Subcutaneous abdominal adipose tissue (tissue), 5 donors: Measurements from ENCODE around the gene ACSS3.

ENCODE experiments used
- H3K27ac ChIP-seq: one replicate; pipeline ENCODE4 v1.7.0; 2013; ENCODE audit warnings: low read depth, mild to moderate bottlenecking, inconsistent platforms, low read length, moderate library complexity
- H3K27me3 ChIP-seq, 5 donors: one replicate each; pipeline ENCODE4 v1.7.0; 2013; ENCODE audit warnings: low read length in 5 of 5, inconsistent platforms in 1 of 5; ENCODE audit not compliant: control insufficient read depth in 5 of 5, insufficient read depth in 4 of 5
- H3K36me3 ChIP-seq, 5 donors: one replicate each; pipeline ENCODE4 v1.7.0; 2013; ENCODE audit warnings: low read length in 5 of 5; ENCODE audit not compliant: control insufficient read depth in 5 of 5, insufficient read depth in 5 of 5
- H3K4me1 ChIP-seq, 5 donors: one replicate each; pipeline ENCODE4 v1.7.0; 2013; ENCODE audit warnings: low read length in 5 of 5, mild to moderate bottlenecking in 3 of 5, moderate library complexity in 1 of 5; ENCODE audit not compliant: control insufficient read depth in 5 of 5, insufficient read depth in 5 of 5
- H3K4me3 ChIP-seq, 5 donors: one replicate each; pipeline ENCODE4 v1.7.0; 2013; ENCODE audit warnings: low read length in 5 of 5, low read depth in 1 of 5
- H3K9ac ChIP-seq, 5 donors: one replicate each; pipeline ENCODE4 v1.7.0; 2013; ENCODE audit warnings: low read length in 5 of 5, mild to moderate bottlenecking in 4 of 5, moderate library complexity in 3 of 5
- H3K9me3 ChIP-seq, 5 donors: one replicate each; pipeline ENCODE4 v1.7.0; 2013; ENCODE audit warnings: low read length in 5 of 5; ENCODE audit not compliant: control insufficient read depth in 5 of 5
- donor health status: healthy.
- donor health status: healthy.
- donor health status: healthy.
- donor health status: healthy.
- donor health status: healthy.

The ACSS3 gene

DNA sequence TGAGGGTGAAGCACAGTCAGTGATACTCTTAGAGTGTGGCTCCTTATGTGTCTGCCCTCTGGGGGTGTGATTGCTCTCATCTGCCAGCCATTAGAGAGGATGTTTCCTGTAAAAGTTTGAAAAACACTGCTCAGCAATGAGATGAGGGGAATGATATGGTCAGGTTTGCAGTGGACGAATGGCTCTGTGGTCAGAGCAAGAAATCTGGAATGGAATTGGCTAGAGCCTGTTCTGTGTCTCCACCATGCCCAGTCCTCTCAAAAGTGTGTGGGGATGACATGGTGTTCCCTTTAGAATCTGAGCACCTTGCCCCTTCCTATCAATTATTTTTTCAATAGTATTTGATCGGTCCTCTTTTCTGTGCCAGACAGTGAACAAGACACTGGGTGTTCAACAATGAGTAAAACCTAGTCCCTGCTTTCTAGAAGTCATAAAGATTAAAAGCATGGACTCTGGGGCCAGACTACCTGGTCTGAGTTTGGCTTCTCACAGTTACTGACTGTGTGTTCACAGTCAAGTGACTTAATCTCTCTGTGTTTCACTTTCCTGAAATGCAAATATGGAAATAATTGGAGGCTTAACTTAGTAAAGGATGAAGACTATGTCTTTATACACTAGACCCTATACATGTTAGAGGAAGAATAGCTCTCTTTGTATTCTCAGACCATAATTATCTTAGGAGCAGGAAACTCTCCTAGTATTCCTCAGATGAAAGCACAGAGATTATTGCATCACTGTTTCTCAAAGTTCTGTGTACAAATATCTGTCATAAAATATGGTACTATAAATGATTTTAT, 1.6 kb downstream of the ACSS3 start:
- H3K27me3 ChIP-seq = peaks cover 0 to 4% (median 0%) of the 10 kb centered on the region in 5 donors
- no peaks in the 10 kb centered on the region for H3K9me3 ChIP-seq
- peak overlapping the region; percentile 93 for H3K27ac ChIP-seq
- H3K4me1 ChIP-seq = peaks cover 0 to 57% (median 43%) of the 10 kb centered on the region in 5 donors
- no peaks in the 10 kb centered on the region for H3K36me3 ChIP-seq
- peak overlapping the region; percentile 69 to 89 (median 84) for H3K4me3 ChIP-seq
- H3K9ac ChIP-seq = peak overlapping the region in 2 of 5 donors; percentile 70 to 88

DNA sequence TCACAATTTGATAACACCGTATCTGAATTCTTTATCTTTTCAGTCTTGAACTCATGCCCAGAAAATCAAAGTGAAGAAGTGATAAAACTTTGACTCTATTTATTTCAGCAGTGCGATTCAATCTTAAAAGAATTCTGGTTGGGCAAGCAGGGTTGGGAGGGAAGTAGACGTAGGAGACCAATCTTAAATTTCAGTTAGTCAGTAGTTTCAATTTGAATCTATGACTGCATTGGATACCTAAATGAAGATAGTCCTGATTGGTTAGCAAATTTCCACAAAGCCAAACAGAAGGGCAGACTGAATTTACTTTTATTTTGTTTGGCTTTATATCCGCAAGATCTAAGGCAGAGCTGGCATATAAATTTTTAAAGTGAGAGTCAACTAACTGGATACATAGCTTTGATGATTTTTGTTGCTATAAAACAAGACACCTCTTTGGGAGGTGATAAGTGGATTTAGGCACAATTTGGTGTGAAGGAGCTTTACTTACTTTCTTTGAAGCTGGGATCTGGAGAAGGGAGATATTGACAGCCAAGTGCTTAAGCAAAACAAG, 2.6 kb downstream of the ACSS3 start:
- H3K36me3 ChIP-seq = no peaks in the 10 kb centered on the region
- peak overlapping the region in 2 of 5 donors; percentile 70 to 88 for H3K9ac ChIP-seq
- H3K27me3 ChIP-seq = peaks cover 0 to 4% (median 0%) of the 10 kb centered on the region in 5 donors
- H3K9me3 ChIP-seq = no peaks in the 10 kb centered on the region
- peak overlapping the region; percentile 93 for H3K27ac ChIP-seq
- H3K4me1 ChIP-seq = peaks cover 0 to 68% (median 51%) of the 10 kb centered on the region in 5 donors
- peak overlapping the region in 3 of 5 donors; percentile 17 to 84 (median 42) for H3K4me3 ChIP-seq

DNA sequence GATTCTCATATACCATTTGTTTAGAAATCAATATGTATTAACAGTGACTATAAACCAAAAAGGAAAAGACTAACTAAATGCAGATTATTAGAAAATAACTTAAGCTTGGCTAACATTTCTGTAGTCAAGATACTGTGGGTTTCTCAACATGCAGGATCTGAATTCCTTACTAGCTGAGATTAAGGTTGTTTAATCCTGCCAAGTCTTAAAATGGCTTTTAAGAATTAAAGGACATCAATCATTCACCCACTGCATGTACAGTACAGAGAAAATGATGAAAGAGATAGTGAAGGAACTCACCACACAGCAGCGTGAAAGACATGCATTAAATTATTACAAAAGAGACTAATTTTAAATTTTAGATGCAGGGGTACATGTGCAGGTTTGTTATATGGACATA, 3.8 kb downstream of the ACSS3 start:
- H3K4me3 ChIP-seq = no peak overlapping the region
- peaks cover 0 to 4% (median 0%) of the 10 kb centered on the region in 5 donors for H3K27me3 ChIP-seq
- peak overlapping the region; percentile 93 for H3K27ac ChIP-seq
- H3K9ac ChIP-seq = no peak overlapping the region
- no peaks in the 10 kb centered on the region for H3K9me3 ChIP-seq
- no peaks in the 10 kb centered on the region for H3K36me3 ChIP-seq
- peaks cover 0 to 74% (median 54%) of the 10 kb centered on the region in 5 donors for H3K4me1 ChIP-seq

DNA sequence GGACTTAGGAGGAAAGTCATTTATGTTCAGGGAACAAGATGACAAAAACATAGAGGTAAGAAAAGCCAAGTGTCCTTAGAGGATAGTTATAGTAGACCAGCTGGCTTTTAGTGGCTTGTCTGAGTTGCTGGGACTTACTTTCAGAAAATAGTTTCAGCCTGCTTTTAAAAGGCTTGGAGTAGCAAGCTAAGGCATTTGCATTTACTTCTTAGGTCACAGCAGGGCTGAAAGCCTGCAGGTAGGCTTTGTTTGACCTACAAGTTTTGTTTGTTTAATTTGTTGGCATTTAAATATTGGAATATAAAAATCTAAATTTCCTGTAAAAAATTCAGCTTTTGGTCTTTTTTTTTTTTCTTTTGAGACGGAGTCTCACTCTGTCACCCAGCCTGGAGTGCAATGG, 5.1 kb downstream of the ACSS3 start:
- no peaks in the 10 kb centered on the region for H3K9me3 ChIP-seq
- H3K27ac ChIP-seq = peak overlapping the region; percentile 79
- no peak overlapping the region for H3K9ac ChIP-seq
- H3K27me3 ChIP-seq = peaks cover 0 to 3% (median 0%) of the 10 kb centered on the region in 5 donors
- H3K4me1 ChIP-seq = peaks cover 0 to 69% (median 47%) of the 10 kb centered on the region in 5 donors
- no peaks in the 10 kb centered on the region for H3K36me3 ChIP-seq
- H3K4me3 ChIP-seq = no peak overlapping the region

DNA sequence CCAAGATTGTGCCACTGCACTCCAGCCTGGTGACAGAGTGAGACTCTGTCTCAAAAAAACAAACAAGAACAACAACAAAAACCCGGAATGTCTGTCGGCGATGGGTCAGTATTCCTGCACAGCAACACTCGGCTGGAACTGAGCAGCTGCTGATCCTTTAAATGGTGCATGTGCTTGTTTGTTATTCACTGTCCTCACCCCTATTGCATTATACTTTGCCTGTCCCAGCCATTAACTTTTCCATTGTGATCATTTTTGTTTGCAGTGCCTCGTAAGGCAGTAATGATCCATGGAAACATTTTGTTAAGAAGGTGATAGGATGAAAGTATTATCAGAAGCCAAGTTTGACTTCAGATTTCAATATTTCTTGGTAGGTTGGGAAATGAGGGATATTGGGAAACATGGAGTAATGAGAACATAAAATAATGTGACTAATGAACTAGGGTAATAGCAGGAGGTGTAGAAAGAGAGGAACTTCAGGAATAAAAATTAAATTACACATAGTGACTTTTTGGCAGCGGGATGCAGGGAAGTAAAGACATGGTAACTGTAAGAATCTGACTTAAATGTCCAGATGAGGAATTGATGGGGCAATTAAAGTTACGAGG, 6.1 kb downstream of the ACSS3 start:
- Histone ChIP-seq H3K36me3 (no peaks in the 10 kb centered on the region), H3K4me3 (peak overlapping the region in 1 of 5 donors; percentile 27), H3K9me3 (no peaks in the 10 kb centered on the region), H3K27ac (peak overlapping the region; percentile 79), H3K4me1 (peaks cover 0 to 64% (median 44%) of the 10 kb centered on the region in 5 donors), H3K27me3 (no peaks in the 10 kb centered on the region), H3K9ac (peak overlapping the region in 2 of 5 donors; percentile 60 to 63)

DNA sequence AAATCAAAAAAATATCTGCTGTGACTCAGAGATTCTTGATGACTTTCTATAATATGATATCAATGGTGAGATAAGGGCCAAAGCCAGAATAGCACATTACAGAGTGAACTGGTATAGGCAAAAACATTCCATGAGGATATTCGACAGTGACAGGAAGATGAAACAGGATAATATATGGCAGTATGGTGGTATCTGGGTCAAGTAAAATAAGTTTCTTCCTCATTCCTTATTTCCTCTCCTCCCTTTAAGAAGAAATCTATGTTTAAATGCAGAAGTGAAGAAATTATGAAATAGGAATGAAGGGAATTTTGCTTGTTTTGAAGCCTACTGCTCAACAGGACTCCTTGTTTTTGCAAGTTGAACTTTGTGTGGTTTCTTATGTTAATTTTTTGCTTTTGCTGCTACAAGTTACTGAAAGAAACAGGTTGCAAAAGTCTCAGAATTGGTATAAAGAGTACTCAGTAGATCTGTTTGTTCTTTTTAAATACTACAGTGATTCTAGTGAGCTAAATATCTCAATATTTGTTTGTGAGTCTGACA, 7.0 kb downstream of the ACSS3 start:
- H3K36me3 ChIP-seq = no peaks in the 10 kb centered on the region
- no peaks in the 10 kb centered on the region for H3K9me3 ChIP-seq
- H3K9ac ChIP-seq = peak overlapping the region in 2 of 5 donors; percentile 20 to 60
- peak overlapping the region in 1 of 5 donors; percentile 13 for H3K4me3 ChIP-seq
- peak overlapping the region; percentile 79 for H3K27ac ChIP-seq
- peaks cover 0 to 66% (median 38%) of the 10 kb centered on the region in 5 donors for H3K4me1 ChIP-seq
- H3K27me3 ChIP-seq = no peaks in the 10 kb centered on the region

DNA sequence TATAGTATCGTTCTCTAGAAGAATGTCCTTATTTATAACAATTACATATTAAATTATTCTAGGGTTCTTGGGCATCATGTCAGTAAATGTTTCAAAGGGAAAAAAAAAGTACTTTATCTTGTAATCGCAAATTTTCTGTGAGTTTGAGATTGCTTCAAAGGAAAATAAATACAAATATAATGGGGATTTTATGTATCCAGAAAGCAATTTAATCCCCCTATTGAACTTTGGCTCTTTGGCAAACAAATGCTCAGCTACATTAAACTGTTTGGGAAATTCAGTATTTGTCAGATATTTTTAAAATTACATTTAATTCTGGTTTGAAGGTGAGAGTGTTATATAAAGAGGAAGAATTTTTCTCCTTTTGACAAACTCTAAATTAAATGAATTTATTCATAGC, 8.0 kb downstream of the ACSS3 start:
- Histone ChIP-seq H3K4me3 (no peak overlapping the region), H3K9ac (peak overlapping the region in 1 of 5 donors; percentile 60), H3K4me1 (peaks cover 0 to 72% (median 33%) of the 10 kb centered on the region in 5 donors), H3K36me3 (no peaks in the 10 kb centered on the region), H3K27me3 (no peaks in the 10 kb centered on the region), H3K27ac (peak overlapping the region; percentile 79), H3K9me3 (no peaks in the 10 kb centered on the region)

DNA sequence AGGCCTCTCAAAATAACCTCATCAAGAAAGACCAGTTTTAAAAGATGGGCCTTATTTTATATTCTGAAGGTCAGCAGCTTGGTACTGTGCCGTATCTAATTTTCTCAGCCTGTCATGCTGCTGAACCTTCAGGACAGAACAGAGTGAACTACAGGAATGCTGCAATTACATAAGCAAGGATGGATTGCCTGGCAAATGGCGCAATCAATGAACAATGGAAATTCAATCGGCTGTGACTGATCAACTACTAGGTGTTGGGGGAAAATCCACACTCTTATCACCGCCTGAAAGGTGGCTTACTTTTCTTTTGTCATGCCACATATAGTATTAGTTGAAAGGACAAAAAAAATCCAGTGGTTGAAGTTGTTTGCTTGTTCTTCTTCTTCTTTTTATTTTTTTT, 8.5 kb downstream of the ACSS3 start:
- Histone ChIP-seq H3K4me3 (no peak overlapping the region), H3K27ac (peak overlapping the region; percentile 68), H3K4me1 (peaks cover 0 to 66% (median 30%) of the 10 kb centered on the region in 5 donors), H3K36me3 (no peaks in the 10 kb centered on the region), H3K9ac (peak overlapping the region in 2 of 5 donors; percentile 7 to 60), H3K27me3 (no peaks in the 10 kb centered on the region), H3K9me3 (no peaks in the 10 kb centered on the region)

DNA sequence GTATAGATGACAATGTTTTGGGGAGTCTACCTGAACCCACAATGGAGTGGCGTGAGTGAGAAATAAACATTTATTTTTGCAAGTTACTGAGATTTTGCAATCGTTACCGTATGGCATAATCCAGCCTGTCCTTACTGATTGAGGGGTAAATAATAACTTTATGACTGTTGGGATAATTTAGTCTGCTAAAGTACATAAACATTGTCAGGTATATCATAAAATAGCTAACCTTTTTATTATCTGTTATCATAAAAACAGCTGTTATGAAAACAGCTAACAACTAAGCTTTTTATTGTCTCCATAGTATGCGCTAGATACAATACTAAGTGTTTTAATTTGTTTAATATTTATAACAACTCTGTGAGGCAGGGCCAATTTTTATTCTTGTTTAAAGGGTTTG, 10.3 kb downstream of the ACSS3 start:
- H3K9me3 ChIP-seq = no peaks in the 10 kb centered on the region
- no peak overlapping the region for H3K9ac ChIP-seq
- H3K36me3 ChIP-seq = no peaks in the 10 kb centered on the region
- H3K27me3 ChIP-seq = no peaks in the 10 kb centered on the region
- H3K4me1 ChIP-seq = peaks cover 0 to 52% (median 23%) of the 10 kb centered on the region in 5 donors
- no peak overlapping the region for H3K4me3 ChIP-seq
- H3K27ac ChIP-seq = peak overlapping the region; percentile 68
